Karpas-422 (cell line): ENCODE results near the gene SERPINI1. TPM values are rescaled to one million over a fixed set of nuclear protein-coding genes. Genes with fewer than 3 reads are reported as not detected.

Source experiments
- DNase-seq: peaks from one replicate; pipeline ENCODE4 v3.0.0-alpha.2; 2015
- H2AFZ ChIP-seq: fragments of 200-600 bp; sonication (generic); 2 replicates; pipeline ENCODE4 v1.6.1; 2014; ENCODE audit warnings: antibody characterized with exemption, low read length, mixed read lengths
- H3K27ac ChIP-seq: fragments of 200-600 bp; sonication (generic); 2 replicates; pipeline ENCODE4 v1.5.1; 2014; ENCODE audit warnings: mild to moderate bottlenecking, low read length, moderate library complexity
- H3K27me3 ChIP-seq: fragments of 200-600 bp; sonication (generic); 2 replicates; pipeline ENCODE4 v1.6.1; 2014; ENCODE audit warnings: low read length, mixed read lengths
- H3K36me3 ChIP-seq: fragments of 200-600 bp; sonication (generic); 2 replicates; pipeline ENCODE4 v1.6.1; 2014; ENCODE audit warnings: low read length, mixed read lengths; ENCODE audit not compliant: insufficient read depth
- H3K4me1 ChIP-seq: fragments of 200-600 bp; sonication (generic); 2 replicates; pipeline ENCODE4 v1.6.1; 2014; ENCODE audit warnings: mild to moderate bottlenecking, low read length, mixed read lengths
- H3K4me2 ChIP-seq: fragments of 200-600 bp; sonication (generic); 2 replicates; pipeline ENCODE4 v1.6.1; 2014; ENCODE audit warnings: low read length, low read depth, mild to moderate bottlenecking; ENCODE audit not compliant: poor library complexity, severe bottlenecking
- H3K4me3 ChIP-seq: fragments of 200-600 bp; sonication (generic); 2 replicates; pipeline ENCODE4 v1.5.1; 2014; ENCODE audit warnings: mild to moderate bottlenecking, antibody characterized with exemption, low read length, mixed read lengths
- H3K79me2 ChIP-seq: fragments of 200-600 bp; sonication (generic); 2 replicates; pipeline ENCODE4 v1.6.1; 2014; ENCODE audit warnings: mild to moderate bottlenecking, low read length, mixed read lengths
- H3K9ac ChIP-seq: fragments of 200-600 bp; sonication (generic); 2 replicates; pipeline ENCODE4 v1.6.0; 2014; ENCODE audit warnings: low read length
- H3K9me2 ChIP-seq: fragments of 200-600 bp; sonication (generic), shearing (Covaris generic); replicated peaks from 2 replicates; pipeline ENCODE4 v1.6.0; 2014; ENCODE audit warnings: mild to moderate bottlenecking, low read length, moderate library complexity; ENCODE audit not compliant: insufficient read depth
- H3K9me3 ChIP-seq: fragments of 300-700, 200-600 bp; sonication (generic); 2 replicates; pipeline ENCODE4 v1.6.1; 2014; ENCODE audit warnings: low read length, mixed read lengths
- H4K20me1 ChIP-seq: fragments of 200-600 bp; sonication (generic); 2 replicates; pipeline ENCODE4 v1.6.1; 2014; ENCODE audit warnings: mild to moderate bottlenecking, antibody characterized with exemption, low read length, low read depth; ENCODE audit not compliant: insufficient read depth
- total RNA-seq: library from RNA; depleted of rRNA; stranded (reverse); fragments of >200 nt; shearing (Covaris generic); gene quantifications from 2 replicates; pipeline ENCODE4 v1.2.3, GENCODE V29; 2014; ENCODE audit warnings: low replicate concordance

The SERPINI1 gene
- total RNA-seq, 1 experiment from 2014 or later, result not detected

- DNase-seq, result no peak
- Histone ChIP-seq H3K27me3 (no peaks in the 10 kb centered on the region), H3K4me2 (no peak overlapping the region), H3K9ac (no peak overlapping the region), H3K4me3 (no peak overlapping the region), H3K79me2 (peaks cover 96% of the 10 kb centered on the region), H3K27ac (no peak overlapping the region), H3K4me1 (no peaks in the 10 kb centered on the region), H2AFZ (no peak overlapping the region), H3K9me3 (no peaks in the 10 kb centered on the region), H3K36me3 (peaks cover 46% of the 10 kb centered on the region), H3K9me2 (no peaks in the 10 kb centered on the region), H4K20me1 (no peaks in the 10 kb centered on the region)
These were observed 24.1 kb upstream of the SERPINI1 start for GRCh38 chr3:167711439-167711838.

- H3K27ac ChIP-seq, result no peak overlapping the region
- peaks cover 51% of the 10 kb centered on the region for H3K36me3 ChIP-seq
- no peak for DNase-seq
- no peaks in the 10 kb centered on the region for H4K20me1 ChIP-seq
- H3K9me2 ChIP-seq, result no peaks in the 10 kb centered on the region
- no peak overlapping the region for H3K9ac ChIP-seq
- H3K27me3 ChIP-seq, result no peaks in the 10 kb centered on the region
- peaks cover 98% of the 10 kb centered on the region for H3K79me2 ChIP-seq
- H3K9me3 ChIP-seq, result no peaks in the 10 kb centered on the region
- H3K4me1 ChIP-seq, result no peaks in the 10 kb centered on the region
- H3K4me3 ChIP-seq, result no peak overlapping the region
- H3K4me2 ChIP-seq, result no peak overlapping the region
- no peak overlapping the region for H2AFZ ChIP-seq
These were observed 23.1 kb upstream of the SERPINI1 start for GRCh38 chr3:167712445-167712844.

- no peaks in the 10 kb centered on the region for H3K27me3 ChIP-seq
These were observed 20.6 kb upstream of the SERPINI1 start for GRCh38 chr3:167714871-167715270.

GRCh38 chr3:167716920-167717319, 18.6 kb upstream of the SERPINI1 start:
- DNase-seq, result no peak
- peaks cover 94% of the 10 kb centered on the region for H3K79me2 ChIP-seq
- H4K20me1 ChIP-seq, result no peaks in the 10 kb centered on the region
- no peak overlapping the region for H2AFZ ChIP-seq
- no peak overlapping the region for H3K9ac ChIP-seq
- H3K4me3 ChIP-seq, result no peak overlapping the region
- H3K4me2 ChIP-seq, result no peak overlapping the region
- H3K27me3 ChIP-seq, result no peaks in the 10 kb centered on the region
- H3K9me2 ChIP-seq, result no peaks in the 10 kb centered on the region
- peaks cover 72% of the 10 kb centered on the region for H3K36me3 ChIP-seq
- no peaks in the 10 kb centered on the region for H3K4me1 ChIP-seq
- H3K9me3 ChIP-seq, result no peaks in the 10 kb centered on the region
- no peak overlapping the region for H3K27ac ChIP-seq

More at GRCh38 chr3:167714871-167715270, 20.6 kb upstream of the SERPINI1 start:
- Histone ChIP-seq H3K9ac (no peak overlapping the region), H3K9me3 (no peaks in the 10 kb centered on the region), H3K4me1 (no peaks in the 10 kb centered on the region), H3K9me2 (no peaks in the 10 kb centered on the region), H3K4me2 (no peak overlapping the region), H3K36me3 (peaks cover 65% of the 10 kb centered on the region), H3K4me3 (no peak overlapping the region), H3K79me2 (peaks cover 95% of the 10 kb centered on the region), H2AFZ (no peak overlapping the region), H4K20me1 (no peaks in the 10 kb centered on the region), H3K27ac (no peak overlapping the region)
- no peak for DNase-seq

- no peaks in the 10 kb centered on the region for H3K27me3 ChIP-seq
- peaks cover 77% of the 10 kb centered on the region for H3K36me3 ChIP-seq
- H3K4me1 ChIP-seq, result no peaks in the 10 kb centered on the region
- H4K20me1 ChIP-seq, result no peaks in the 10 kb centered on the region
- no peaks in the 10 kb centered on the region for H3K9me3 ChIP-seq
- H2AFZ ChIP-seq, result no peak overlapping the region
- H3K27ac ChIP-seq, result no peak overlapping the region
- no peak for DNase-seq
- H3K4me3 ChIP-seq, result no peak overlapping the region
- no peaks in the 10 kb centered on the region for H3K9me2 ChIP-seq
- H3K79me2 ChIP-seq, result peaks cover 94% of the 10 kb centered on the region
- H3K4me2 ChIP-seq, result no peak overlapping the region
- H3K9ac ChIP-seq, result no peak overlapping the region
These were observed 16.9 kb upstream of the SERPINI1 start for GRCh38 chr3:167718582-167718981.

GRCh38 chr3:167723025-167723512, 12.5 kb upstream of the SERPINI1 start:
- H3K4me2 ChIP-seq, result no peak overlapping the region
- no peak overlapping the region for H3K27ac ChIP-seq
- peaks cover 95% of the 10 kb centered on the region for H3K79me2 ChIP-seq
- peaks cover 12% of the 10 kb centered on the region; the same call in 1 of the 2 replicates for H4K20me1 ChIP-seq
- H3K4me3 ChIP-seq, result no peak overlapping the region
- H3K4me1 ChIP-seq, result peaks cover 17% of the 10 kb centered on the region
- H3K9me3 ChIP-seq, result no peaks in the 10 kb centered on the region
- DNase-seq, result no peak
- H3K9ac ChIP-seq, result no peak overlapping the region
- H2AFZ ChIP-seq, result no peak overlapping the region
- no peaks in the 10 kb centered on the region for H3K27me3 ChIP-seq
- no peaks in the 10 kb centered on the region for H3K9me2 ChIP-seq
- peaks cover 45% of the 10 kb centered on the region for H3K36me3 ChIP-seq

GRCh38 chr3:167723872-167724271, 11.6 kb upstream of the SERPINI1 start:
- DNase-seq, result no peak
- Histone ChIP-seq H4K20me1 (peaks cover 12% of the 10 kb centered on the region; the same call in 1 of the 2 replicates), H3K4me2 (no peak overlapping the region), H3K36me3 (peaks cover 37% of the 10 kb centered on the region), H3K79me2 (peaks cover 95% of the 10 kb centered on the region), H3K27ac (no peak overlapping the region), H3K4me1 (peaks cover 21% of the 10 kb centered on the region), H3K9me3 (no peaks in the 10 kb centered on the region), H3K9ac (no peak overlapping the region), H2AFZ (no peak overlapping the region), H3K27me3 (no peaks in the 10 kb centered on the region), H3K4me3 (no peak overlapping the region), H3K9me2 (no peaks in the 10 kb centered on the region)

GRCh38 chr3:167728176-167728575, 7.3 kb upstream of the SERPINI1 start:
- Histone ChIP-seq H3K36me3 (peaks cover 8% of the 10 kb centered on the region; the same call in 1 of the 2 replicates), H3K4me1 (peaks cover 61% of the 10 kb centered on the region), H3K9me3 (no peaks in the 10 kb centered on the region), H3K4me2 (no peak overlapping the region), H3K9ac (no peak overlapping the region), H3K9me2 (no peaks in the 10 kb centered on the region; the same call in 1 of the 2 replicates), H4K20me1 (peaks cover 23% of the 10 kb centered on the region), H3K27me3 (no peaks in the 10 kb centered on the region), H3K4me3 (no peak overlapping the region), H3K79me2 (peaks cover 99% of the 10 kb centered on the region), H2AFZ (no peak overlapping the region), H3K27ac (no peak overlapping the region)
- DNase-seq, result no peak
